Measurements from ENCODE around the gene CALCB. TPM values are rescaled to one million over a fixed set of nuclear protein-coding genes. Genes with fewer than 3 reads are reported as not detected.

CALCB gene
- total RNA-seq, 4 donors from 2014 or later: 0.34 to 0.44 (median 0.38) TPM; not detected in 1

DNA sequence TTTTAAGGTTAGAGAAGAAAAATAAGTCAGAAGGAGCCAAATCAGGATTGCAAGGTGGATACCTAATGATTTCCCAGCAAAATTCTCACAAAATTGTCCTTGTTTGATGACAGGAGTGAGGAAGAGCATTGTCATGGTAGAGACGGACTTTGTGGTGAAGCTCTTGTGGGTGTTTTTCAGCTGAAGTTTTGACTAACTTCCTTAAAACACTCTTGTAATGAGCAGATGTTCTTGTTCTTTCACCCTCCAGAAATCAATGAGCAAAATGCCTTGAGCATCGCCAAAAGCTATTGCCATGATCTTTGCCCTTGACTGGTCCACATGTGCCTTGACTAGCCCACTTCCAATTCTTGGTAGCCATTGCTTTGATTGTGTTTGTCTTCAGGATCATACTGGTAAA, 20.0 kb downstream of the CALCB start:
- TF ChIP-seq, protein P1, sequence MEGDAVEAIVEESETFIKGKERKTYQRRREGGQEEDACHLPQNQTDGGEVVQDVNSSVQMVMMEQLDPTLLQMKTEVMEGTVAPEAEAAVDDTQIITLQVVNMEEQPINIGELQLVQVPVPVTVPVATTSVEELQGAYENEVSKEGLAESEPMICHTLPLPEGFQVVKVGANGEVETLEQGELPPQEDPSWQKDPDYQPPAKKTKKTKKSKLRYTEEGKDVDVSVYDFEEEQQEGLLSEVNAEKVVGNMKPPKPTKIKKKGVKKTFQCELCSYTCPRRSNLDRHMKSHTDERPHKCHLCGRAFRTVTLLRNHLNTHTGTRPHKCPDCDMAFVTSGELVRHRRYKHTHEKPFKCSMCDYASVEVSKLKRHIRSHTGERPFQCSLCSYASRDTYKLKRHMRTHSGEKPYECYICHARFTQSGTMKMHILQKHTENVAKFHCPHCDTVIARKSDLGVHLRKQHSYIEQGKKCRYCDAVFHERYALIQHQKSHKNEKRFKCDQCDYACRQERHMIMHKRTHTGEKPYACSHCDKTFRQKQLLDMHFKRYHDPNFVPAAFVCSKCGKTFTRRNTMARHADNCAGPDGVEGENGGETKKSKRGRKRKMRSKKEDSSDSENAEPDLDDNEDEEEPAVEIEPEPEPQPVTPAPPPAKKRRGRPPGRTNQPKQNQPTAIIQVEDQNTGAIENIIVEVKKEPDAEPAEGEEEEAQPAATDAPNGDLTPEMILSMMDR (IDR thresholded peaks at IDR 0.05; ENCODE audit: low read depth): no peak

DNA sequence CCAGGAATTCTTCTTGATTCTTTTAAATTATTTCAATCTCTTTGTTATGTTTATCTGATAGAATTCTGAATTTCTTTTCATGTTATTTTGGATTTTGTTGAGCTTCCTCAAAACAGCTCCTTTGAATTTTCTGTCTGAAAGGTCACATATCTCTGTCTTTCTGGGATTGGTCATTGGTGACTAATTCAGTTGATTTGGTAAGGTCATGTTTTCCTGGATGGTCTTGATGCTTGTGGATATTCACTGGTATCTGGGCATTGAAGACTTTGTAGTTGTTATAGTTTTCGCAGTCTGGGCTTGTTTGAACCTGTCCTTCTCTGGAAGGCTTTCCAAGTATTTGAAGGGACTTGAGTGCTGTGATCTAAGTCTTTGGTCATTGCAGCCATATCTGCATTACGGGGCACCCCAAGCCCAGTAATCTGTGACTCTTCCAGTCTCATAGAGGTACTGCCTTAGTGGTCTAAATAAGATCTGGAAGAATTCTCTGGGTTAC, 22.4 kb downstream of the CALCB start:
- TF ChIP-seq, protein P1 (IDR thresholded peaks at IDR 0.05; ENCODE audit: low read depth): no peak

DNA sequence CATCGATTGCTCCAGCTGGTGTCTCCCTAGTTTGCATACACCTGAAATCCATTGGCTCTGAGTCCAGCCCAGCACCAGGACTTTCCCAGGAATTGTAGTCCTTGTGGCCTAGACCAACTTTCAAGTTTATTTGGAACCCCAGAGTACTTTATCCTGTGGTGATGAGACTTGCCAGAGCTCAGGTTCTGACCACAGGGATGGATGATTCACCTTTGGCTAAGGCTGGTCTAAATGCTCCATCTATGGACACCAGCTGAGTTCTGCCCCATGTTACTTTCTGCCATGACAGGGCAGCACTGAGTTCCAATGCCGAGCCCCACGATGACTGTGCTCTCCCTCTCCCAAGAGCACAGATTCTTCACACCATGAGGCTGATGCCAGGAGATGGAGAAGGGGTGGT, 24.0 kb downstream of the CALCB start:
- TF ChIP-seq, protein P1 (IDR thresholded peaks at IDR 0.05; ENCODE audit: low read depth): no peak

DNA sequence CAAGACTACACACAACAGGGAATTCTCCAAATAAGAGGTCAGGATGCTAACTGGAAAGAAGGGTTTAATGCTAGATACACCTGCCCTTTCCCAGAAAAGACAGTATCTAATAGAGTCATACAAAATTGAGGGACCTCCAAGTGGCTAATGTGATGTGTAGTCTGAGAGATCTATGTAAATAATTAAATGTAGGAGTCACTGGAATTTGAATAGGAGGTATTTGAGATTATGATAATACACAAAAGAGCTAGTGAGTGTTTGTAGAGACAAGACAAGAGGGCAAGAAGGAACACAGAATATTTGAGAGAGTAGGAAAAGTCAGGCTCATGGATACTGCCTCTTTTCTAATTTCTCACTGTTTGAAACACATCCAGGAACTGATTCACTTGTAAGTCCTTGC, 25.9 kb downstream of the CALCB start:
- TF ChIP-seq, protein P1 (IDR thresholded peaks at IDR 0.05; ENCODE audit: low read depth): no peak

DNA sequence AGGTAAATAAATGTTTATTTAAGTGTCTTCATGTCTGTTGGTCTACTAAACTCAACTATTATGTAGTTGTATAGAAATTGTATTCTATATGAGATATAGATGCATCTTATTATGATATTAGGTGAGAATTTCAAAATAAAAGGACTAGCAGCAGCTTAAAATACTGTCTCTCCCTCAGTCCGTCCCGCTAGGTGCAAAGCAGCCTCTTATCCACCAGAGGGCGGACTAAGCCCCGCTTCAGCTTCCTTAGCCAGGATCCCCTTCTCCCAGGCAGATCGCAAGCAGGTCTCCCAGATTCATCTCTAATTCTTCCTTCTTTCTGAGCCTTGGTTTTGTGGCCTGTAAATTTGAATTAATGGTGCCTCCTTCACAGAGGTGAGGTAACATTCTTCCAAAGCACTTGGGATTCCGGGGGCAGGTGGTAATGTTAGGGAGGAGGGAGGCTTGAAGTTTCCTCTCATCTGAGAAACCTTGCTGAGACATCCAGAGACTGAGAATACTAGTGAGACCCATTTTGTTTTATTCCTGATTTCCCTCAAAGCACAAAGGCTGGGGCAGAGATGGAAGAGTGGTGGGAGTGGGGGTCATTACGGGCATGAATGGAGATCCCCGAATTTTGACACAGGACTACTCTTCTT, 27.8 kb downstream of the CALCB start:
- TF ChIP-seq, protein P1 (IDR thresholded peaks at IDR 0.05; ENCODE audit: low read depth): no peak

DNA sequence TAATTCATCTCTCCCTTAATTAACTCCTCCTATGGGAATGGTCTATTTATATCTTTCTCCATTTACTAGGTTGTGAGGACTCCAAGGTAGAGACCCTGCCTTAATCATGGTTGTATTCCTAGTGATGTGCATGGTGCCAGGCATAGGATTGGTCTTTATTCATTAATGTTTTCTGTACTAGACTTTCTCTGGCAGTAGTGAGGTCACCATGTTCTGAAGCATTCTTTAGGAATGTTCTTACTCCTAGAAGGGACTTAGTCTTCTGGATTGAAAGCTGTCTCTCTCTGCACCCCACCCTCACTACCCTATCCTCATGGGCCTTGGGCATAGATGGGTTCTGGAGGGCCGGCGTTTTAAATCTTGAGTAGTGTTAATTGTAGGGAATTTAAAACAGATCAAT, 30.8 kb downstream of the CALCB start:
- TF ChIP-seq, protein P1 (IDR thresholded peaks at IDR 0.05; ENCODE audit: low read depth): no peak

DNA sequence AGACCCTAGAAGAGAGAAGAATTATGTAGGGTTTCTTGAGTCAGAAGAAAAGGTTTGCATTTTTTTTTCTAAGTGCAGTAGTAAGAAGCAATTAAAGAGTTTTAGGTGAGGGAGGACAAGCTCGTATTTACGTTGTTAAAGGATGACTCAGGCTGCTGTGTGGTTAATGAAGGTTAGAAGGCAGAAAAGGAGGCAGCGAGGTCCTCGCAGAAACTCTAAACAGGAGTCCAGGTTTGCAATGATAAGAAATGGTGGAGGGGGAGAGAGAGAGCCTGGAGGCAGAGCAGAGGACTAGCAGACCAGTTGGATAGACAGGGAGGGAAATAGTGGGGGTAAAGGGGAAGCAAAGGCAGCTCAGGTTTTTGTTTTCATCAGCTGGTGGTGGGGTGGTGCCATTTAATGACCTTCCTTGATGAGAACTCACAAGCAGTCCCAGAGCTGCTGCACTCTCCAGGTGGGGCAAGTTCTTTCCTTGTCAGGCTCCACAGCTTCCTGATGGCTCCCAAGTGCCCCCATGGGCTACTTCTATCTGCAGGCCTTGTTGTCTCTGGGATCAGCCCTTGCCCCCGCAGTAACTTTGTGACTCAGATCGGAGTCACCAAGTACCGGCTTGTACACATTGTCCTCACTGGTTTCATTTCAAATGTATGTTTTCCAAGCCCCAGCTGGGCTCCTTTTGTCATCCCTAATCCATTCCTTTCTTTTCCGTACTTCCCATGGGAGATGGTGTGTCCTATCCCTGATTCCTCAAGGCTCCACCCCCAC, 33.0 kb downstream of the CALCB start:
- TF ChIP-seq, protein P1 (IDR thresholded peaks at IDR 0.05; ENCODE audit: low read depth): no peak

Data from subcutaneous adipose tissue (tissue), 4 donors.